ENCODE data around the gene YTHDC1. TPM values are rescaled to one million over a fixed set of nuclear protein-coding genes. Genes with fewer than 3 reads are reported as not detected.

YTHDC1 gene
- total and polyA plus RNA-seq, 9 donors = 72.1 to 116 (median 86.6) TPM

GRCh38 chr4:68347845-68348244 is 2.0 kb downstream of the YTHDC1 start:
- Histone ChIP-seq H3K36me3 (no peaks in the 10 kb centered on the region), H3K9me3 (no peaks in the 10 kb centered on the region), H3K4me3 (peak overlapping the region; percentile 95), H3K4me1 (ENCODE audit: insufficient read depth) (peaks cover 10% of the 10 kb centered on the region), H3K27ac (no peak overlapping the region), H3K27me3 (no peaks in the 10 kb centered on the region)
- WGBS, 3 donors = 7 to 13% (median 11%) methylated on average over 5 of the region's 5 CpGs
- no peak for DNase-seq
- intact Hi-C loops (cut with DNase I) = no loop called here
- TF ChIP-seq POLR2A (IDR thresholded peaks at IDR 0.05) (no peak), CTCF (IDR thresholded peaks at IDR 0.05) (no peak), EP300 (IDR thresholded peaks at IDR 0.05) (no peak)

GRCh38 chr4:68346461-68346860 is 3.4 kb downstream of the YTHDC1 start:
- TF ChIP-seq EP300 (IDR thresholded peaks at IDR 0.05) (no peak), CTCF (IDR thresholded peaks at IDR 0.05) (no peak), POLR2A (IDR thresholded peaks at IDR 0.05) (no peak)
- Histone ChIP-seq H3K36me3 (no peaks in the 10 kb centered on the region), H3K9me3 (no peaks in the 10 kb centered on the region), H3K27ac (no peak overlapping the region), H3K27me3 (no peaks in the 10 kb centered on the region), H3K4me1 (ENCODE audit: insufficient read depth) (peaks cover 13% of the 10 kb centered on the region), H3K4me3 (no peak overlapping the region)
- DNase-seq = no peak
- intact Hi-C loops (cut with DNase I) = no loop called here
- 93 to 94% (median 94%) methylated on average over 3 of the region's 3 CpGs for WGBS, 3 donors

- Histone ChIP-seq H3K36me3 (no peaks in the 10 kb centered on the region), H3K27me3 (no peaks in the 10 kb centered on the region), H3K9me3 (no peaks in the 10 kb centered on the region), H3K4me1 (ENCODE audit: insufficient read depth) (peaks cover 13% of the 10 kb centered on the region), H3K4me3 (no peak overlapping the region), H3K27ac (no peak overlapping the region)
- DNase-seq = no peak
- 94 to 97% (median 95%) methylated on average over 5 of the region's 5 CpGs for WGBS, 3 donors
- intact Hi-C loops (cut with DNase I) = no loop called here
- no peak for TF ChIP-seq EP300 (IDR thresholded peaks at IDR 0.05)
- TF ChIP-seq CTCF (IDR thresholded peaks at IDR 0.05) = no peak
- TF ChIP-seq POLR2A (IDR thresholded peaks at IDR 0.05) = no peak
Observed at GRCh38 chr4:68344785-68345184, 5.1 kb downstream of the YTHDC1 start.

GRCh38 chr4:68344049-68344448 is 5.8 kb downstream of the YTHDC1 start:
- intact Hi-C loops (cut with DNase I) = no loop called here
- WGBS, 3 donors = 28 to 40% (median 28%) methylated on average over 2 of the region's 2 CpGs
- Histone ChIP-seq H3K4me1 (ENCODE audit: insufficient read depth) (peaks cover 13% of the 10 kb centered on the region), H3K36me3 (no peaks in the 10 kb centered on the region), H3K4me3 (no peak overlapping the region), H3K27ac (no peak overlapping the region), H3K27me3 (no peaks in the 10 kb centered on the region), H3K9me3 (no peaks in the 10 kb centered on the region)
- DNase-seq = no peak
- TF ChIP-seq EP300 (IDR thresholded peaks at IDR 0.05) (no peak), POLR2A (IDR thresholded peaks at IDR 0.05) (no peak), CTCF (IDR thresholded peaks at IDR 0.05) (no peak)

All from ovary (tissue), 9 donors.